HepG2 (cell line): ENCODE measurements around the gene FAM222B. TPM values are rescaled to one million over a fixed set of nuclear protein-coding genes. Genes with fewer than 3 reads are reported as not detected.

ENCODE experiments used
- HHEX ChIP-seq: IDR thresholded peaks from 2 replicates; pipeline ENCODE4 v1.6.1; 2016; ENCODE audit warnings: control low read depth
- KMT2A ChIP-seq: sonication (generic); formaldehyde crosslinking; IDR thresholded peaks from 2 replicates; pipeline ENCODE4 v1.4.0; 2020; ENCODE audit warnings: missing genetic modification reagents
- PITX1 ChIP-seq: sonication (generic); formaldehyde crosslinking; IDR thresholded peaks from 2 replicates; pipeline ENCODE4 v1.5.1; 2020; ENCODE audit warnings: mild to moderate bottlenecking, missing genetic modification reagents
- POLR2G ChIP-seq: fragments of 200-400 bp; formaldehyde crosslinking; IDR thresholded peaks from 2 replicates; pipeline ENCODE4 v1.6.1; 2018; ENCODE audit warnings: mild to moderate bottlenecking, low read depth, low read length, moderate library complexity
- RAD21 ChIP-seq: fragments of 450-650 bp; formaldehyde crosslinking; IDR thresholded peaks from 2 replicates; pipeline ENCODE4 v1.5.0; 2020; ENCODE audit warnings: mild to moderate bottlenecking
- SMC3 ChIP-seq: IDR thresholded peaks from 2 replicates; pipeline ENCODE4 v1.6.1; 2011; ENCODE audit warnings: low read length, improper control_type of control experiment
- SNAPC2 ChIP-seq: sonication (generic); formaldehyde crosslinking; IDR thresholded peaks from 2 replicates; pipeline ENCODE4 v1.8.1; 2022; ENCODE audit warnings: mild to moderate bottlenecking, missing genetic modification reagents
- SOX5 ChIP-seq: IDR thresholded peaks from 2 replicates; pipeline ENCODE4 v1.6.1; 2016; ENCODE audit warnings: borderline replicate concordance
- ZBTB1 ChIP-seq: sonication (generic); formaldehyde crosslinking; IDR thresholded peaks from 2 replicates; pipeline ENCODE4 v1.4.0; 2020; ENCODE audit warnings: missing genetic modification reagents, borderline replicate concordance
- ZNF550 ChIP-seq: sonication (generic); formaldehyde crosslinking; IDR thresholded peaks from 2 replicates; pipeline ENCODE4 v1.4.0; 2020; ENCODE audit warnings: mild to moderate bottlenecking, missing genetic modification reagents, borderline replicate concordance
- ZNF615 ChIP-seq: sonication (generic); formaldehyde crosslinking; IDR thresholded peaks from 2 replicates; pipeline ENCODE4 v1.5.0; 2020; ENCODE audit warnings: mild to moderate bottlenecking, missing genetic modification reagents, borderline replicate concordance
- ZNF674 ChIP-seq: sonication (generic); formaldehyde crosslinking; IDR thresholded peaks from 2 replicates; pipeline ENCODE4 v1.5.0; 2020; ENCODE audit warnings: low read depth, mild to moderate bottlenecking, missing genetic modification reagents
- polyA plus RNA-seq, 8 experiments: library from polyadenylated mRNA; depleted of rRNA in 3 of 8; stranded (reverse) in 7 of 8; unstranded in 1 of 8; fragments of >200 nt; fragmentation: Illumina TruSeq in 4 of 8; extraction: Trizol in 4 of 8; gene quantifications; 2 replicates each; pipeline versions ENCODE4 v1.2.1 to v1.2.3, GENCODE V29; 2011 to 2016; ENCODE audit warnings: low read depth in 4 of 8, missing spikeins in 1 of 8, mixed read lengths in 1 of 8; ENCODE audit not compliant: insufficient read depth in 1 of 8
- total RNA-seq, 5 experiments: library from RNA; depleted of rRNA; stranded (reverse); fragments of >200 nt; fragmentation: Illumina TruSeq; extraction: Trizol; gene quantifications; 2 replicates each; pipeline ENCODE4 v1.2.3, GENCODE V29; 2016; ENCODE audit warnings: low read depth in 1 of 5
- TF ChIP-seq, protein P1 (sequence below): sonication (generic); formaldehyde crosslinking; IDR thresholded peaks from 2 replicates; pipeline ENCODE4 v1.4.0; 2020; ENCODE audit warnings: missing genetic modification reagents
- TF ChIP-seq, protein P2 (sequence below): IDR thresholded peaks from 2 replicates; pipeline ENCODE4 v1.6.1; 2016; ENCODE audit warnings: low read depth, borderline replicate concordance
- TF ChIP-seq, protein P3 (sequence below): sonication (generic); formaldehyde crosslinking; IDR thresholded peaks from 2 replicates; pipeline ENCODE4 v1.4.0; 2020; ENCODE audit warnings: missing genetic modification reagents
- TF ChIP-seq, protein P4 (sequence below): IDR thresholded peaks from 2 replicates; pipeline ENCODE4 v1.6.1; 2016; ENCODE audit warnings: missing compliant biosample characterization, missing genetic modification reagents, borderline replicate concordance
- TF ChIP-seq, protein P5 (sequence below): sonication (generic); formaldehyde crosslinking; IDR thresholded peaks from 2 replicates; pipeline ENCODE4 v1.5.0; 2020; ENCODE audit warnings: mild to moderate bottlenecking, missing genetic modification reagents

Gene FAM222B
- total and polyA plus RNA-seq, 2 of the 13 experiments (the other 11 are each of a cell fraction or from before 2014, with no cell fraction given): 3.5 to 7.3 TPM

DNA sequence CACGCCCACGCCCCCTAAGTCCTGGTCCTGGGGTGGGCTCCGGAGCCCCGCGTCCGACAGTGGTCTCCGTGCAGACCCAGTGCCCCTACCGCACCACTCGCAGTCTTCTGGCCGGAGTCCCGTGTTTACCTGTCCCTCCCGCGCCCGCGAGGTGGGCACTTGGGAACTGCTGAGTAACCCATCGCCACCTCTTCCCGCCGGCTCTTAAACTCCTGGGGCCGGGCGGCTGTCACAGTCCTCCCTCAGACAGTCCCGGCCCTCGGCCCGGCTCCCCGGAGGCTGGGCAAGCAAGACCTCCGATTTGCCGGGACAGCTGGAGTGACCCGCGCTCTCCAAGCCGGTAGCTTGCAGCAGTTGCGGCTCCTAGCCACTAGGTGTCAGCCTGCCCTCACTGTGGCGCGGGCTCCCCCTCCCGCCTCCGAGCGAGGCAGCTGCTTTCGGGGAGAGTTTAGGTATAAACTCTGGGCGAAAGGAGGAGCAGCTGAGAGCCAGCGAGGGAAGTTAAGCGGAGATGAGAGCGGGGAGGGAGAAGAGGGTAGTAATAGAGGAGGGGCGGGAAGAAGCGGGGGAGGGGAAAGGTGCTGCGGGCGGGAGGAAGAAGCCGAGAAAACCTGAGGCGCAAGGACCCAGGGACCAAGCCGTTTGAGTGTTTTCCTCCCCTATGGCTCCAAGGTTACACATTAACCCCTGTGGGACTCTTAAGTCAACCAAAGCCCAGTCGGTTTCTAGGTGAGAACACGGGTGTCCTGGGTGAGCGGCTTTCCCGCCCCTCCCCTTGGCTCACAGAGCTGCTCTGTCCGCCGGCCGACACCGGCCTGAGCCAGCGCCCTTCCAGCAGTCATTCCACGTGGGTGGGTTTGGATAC, 115.7 kb downstream of the FAM222B start (continued):
- TF ChIP-seq, protein P1, sequence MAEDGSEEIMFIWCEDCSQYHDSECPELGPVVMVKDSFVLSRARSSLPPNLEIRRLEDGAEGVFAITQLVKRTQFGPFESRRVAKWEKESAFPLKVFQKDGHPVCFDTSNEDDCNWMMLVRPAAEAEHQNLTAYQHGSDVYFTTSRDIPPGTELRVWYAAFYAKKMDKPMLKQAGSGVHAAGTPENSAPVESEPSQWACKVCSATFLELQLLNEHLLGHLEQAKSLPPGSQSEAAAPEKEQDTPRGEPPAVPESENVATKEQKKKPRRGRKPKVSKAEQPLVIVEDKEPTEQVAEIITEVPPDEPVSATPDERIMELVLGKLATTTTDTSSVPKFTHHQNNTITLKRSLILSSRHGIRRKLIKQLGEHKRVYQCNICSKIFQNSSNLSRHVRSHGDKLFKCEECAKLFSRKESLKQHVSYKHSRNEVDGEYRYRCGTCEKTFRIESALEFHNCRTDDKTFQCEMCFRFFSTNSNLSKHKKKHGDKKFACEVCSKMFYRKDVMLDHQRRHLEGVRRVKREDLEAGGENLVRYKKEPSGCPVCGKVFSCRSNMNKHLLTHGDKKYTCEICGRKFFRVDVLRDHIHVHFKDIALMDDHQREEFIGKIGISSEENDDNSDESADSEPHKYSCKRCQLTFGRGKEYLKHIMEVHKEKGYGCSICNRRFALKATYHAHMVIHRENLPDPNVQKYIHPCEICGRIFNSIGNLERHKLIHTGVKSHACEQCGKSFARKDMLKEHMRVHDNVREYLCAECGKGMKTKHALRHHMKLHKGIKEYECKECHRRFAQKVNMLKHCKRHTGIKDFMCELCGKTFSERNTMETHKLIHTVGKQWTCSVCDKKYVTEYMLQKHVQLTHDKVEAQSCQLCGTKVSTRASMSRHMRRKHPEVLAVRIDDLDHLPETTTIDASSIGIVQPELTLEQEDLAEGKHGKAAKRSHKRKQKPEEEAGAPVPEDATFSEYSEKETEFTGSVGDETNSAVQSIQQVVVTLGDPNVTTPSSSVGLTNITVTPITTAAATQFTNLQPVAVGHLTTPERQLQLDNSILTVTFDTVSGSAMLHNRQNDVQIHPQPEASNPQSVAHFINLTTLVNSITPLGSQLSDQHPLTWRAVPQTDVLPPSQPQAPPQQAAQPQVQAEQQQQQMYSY (CRISPR knock-in tag): no peak; the same call in 1 of the 2 replicates
- TF ChIP-seq ZBTB1 (CRISPR knock-in tag) (no peak), ZNF674 (CRISPR knock-in tag) (0 out of 2 replicates have a peak, but pooled peaks have one; percentile 14), HHEX (CRISPR knock-in tag) (no peak), SNAPC2 (CRISPR knock-in tag) (0 out of 2 replicates have a peak, but pooled peaks have one; percentile 42), RAD21 (CRISPR knock-in tag) (peak; percentile 99), POLR2G (peak; percentile 78), SOX5 (CRISPR knock-in tag) (no peak), PITX1 (no peak; the same call in 1 of the 2 replicates), ZNF615 (CRISPR knock-in tag) (no peak), KMT2A (CRISPR knock-in tag) (no peak), ZNF550 (CRISPR knock-in tag) (no peak), SMC3 (peak; percentile 63; the same call in 1 of the 2 replicates)
- TF ChIP-seq, protein P2, sequence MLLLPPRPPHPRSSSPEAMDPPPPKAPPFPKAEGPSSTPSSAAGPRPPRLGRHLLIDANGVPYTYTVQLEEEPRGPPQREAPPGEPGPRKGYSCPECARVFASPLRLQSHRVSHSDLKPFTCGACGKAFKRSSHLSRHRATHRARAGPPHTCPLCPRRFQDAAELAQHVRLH (CRISPR knock-in tag): peak; percentile 67; the same call in 1 of the 2 replicates
- TF ChIP-seq, protein P3, sequence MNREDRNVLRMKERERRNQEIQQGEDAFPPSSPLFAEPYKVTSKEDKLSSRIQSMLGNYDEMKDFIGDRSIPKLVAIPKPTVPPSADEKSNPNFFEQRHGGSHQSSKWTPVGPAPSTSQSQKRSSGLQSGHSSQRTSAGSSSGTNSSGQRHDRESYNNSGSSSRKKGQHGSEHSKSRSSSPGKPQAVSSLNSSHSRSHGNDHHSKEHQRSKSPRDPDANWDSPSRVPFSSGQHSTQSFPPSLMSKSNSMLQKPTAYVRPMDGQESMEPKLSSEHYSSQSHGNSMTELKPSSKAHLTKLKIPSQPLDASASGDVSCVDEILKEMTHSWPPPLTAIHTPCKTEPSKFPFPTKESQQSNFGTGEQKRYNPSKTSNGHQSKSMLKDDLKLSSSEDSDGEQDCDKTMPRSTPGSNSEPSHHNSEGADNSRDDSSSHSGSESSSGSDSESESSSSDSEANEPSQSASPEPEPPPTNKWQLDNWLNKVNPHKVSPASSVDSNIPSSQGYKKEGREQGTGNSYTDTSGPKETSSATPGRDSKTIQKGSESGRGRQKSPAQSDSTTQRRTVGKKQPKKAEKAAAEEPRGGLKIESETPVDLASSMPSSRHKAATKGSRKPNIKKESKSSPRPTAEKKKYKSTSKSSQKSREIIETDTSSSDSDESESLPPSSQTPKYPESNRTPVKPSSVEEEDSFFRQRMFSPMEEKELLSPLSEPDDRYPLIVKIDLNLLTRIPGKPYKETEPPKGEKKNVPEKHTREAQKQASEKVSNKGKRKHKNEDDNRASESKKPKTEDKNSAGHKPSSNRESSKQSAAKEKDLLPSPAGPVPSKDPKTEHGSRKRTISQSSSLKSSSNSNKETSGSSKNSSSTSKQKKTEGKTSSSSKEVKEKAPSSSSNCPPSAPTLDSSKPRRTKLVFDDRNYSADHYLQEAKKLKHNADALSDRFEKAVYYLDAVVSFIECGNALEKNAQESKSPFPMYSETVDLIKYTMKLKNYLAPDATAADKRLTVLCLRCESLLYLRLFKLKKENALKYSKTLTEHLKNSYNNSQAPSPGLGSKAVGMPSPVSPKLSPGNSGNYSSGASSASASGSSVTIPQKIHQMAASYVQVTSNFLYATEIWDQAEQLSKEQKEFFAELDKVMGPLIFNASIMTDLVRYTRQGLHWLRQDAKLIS (CRISPR knock-in tag): no peak
- TF ChIP-seq, protein P4, sequence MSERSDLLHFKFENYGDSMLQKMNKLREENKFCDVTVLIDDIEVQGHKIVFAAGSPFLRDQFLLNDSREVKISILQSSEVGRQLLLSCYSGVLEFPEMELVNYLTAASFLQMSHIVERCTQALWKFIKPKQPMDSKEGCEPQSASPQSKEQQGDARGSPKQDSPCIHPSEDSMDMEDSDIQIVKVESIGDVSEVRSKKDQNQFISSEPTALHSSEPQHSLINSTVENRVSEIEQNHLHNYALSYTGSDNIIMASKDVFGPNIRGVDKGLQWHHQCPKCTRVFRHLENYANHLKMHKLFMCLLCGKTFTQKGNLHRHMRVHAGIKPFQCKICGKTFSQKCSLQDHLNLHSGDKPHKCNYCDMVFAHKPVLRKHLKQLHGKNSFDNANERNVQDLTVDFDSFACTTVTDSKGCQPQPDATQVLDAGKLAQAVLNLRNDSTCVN (CRISPR knock-in tag): no peak
- TF ChIP-seq, protein P5, sequence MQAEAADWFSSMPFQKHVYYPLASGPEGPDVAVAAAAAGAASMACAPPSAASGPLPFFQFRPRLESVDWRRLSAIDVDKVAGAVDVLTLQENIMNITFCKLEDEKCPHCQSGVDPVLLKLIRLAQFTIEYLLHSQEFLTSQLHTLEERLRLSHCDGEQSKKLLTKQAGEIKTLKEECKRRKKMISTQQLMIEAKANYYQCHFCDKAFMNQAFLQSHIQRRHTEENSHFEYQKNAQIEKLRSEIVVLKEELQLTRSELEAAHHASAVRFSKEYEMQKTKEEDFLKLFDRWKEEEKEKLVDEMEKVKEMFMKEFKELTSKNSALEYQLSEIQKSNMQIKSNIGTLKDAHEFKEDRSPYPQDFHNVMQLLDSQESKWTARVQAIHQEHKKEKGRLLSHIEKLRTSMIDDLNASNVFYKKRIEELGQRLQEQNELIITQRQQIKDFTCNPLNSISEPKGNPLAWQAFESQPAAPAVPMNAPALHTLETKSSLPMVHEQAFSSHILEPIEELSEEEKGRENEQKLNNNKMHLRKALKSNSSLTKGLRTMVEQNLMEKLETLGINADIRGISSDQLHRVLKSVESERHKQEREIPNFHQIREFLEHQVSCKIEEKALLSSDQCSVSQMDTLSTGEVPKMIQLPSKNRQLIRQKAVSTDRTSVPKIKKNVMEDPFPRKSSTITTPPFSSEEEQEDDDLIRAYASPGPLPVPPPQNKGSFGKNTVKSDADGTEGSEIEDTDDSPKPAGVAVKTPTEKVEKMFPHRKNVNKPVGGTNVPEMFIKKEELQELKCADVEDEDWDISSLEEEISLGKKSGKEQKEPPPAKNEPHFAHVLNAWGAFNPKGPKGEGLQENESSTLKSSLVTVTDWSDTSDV (CRISPR knock-in tag): 0 out of 2 replicates have a peak, but pooled peaks have one; percentile 40
